Endothelial cell of umbilical vein (primary cell): ENCODE results near the gene SMPX. TPM values are rescaled to one million over a fixed set of nuclear protein-coding genes. Genes with fewer than 3 reads are reported as not detected.

Experiments
- BruUV-seq: library from RNA; stranded (reverse); fragments of 400-500 nt; replicated peaks from 2 replicates; lab custom pipeline; 2021; lab: Mats Ljungman, UMichigan
- CTCF ChIA-PET: fragments of 300-600, 350-600 bp; sonication (Branson Sonifier 250); formaldehyde crosslinking; loops from one replicate; lab custom pipeline; 2021; ENCODE audit warnings: antibody characterized with exemption, inconsistent platforms; lab: Charles Lee
- POLR2A ChIA-PET: fragments of 300-600, 350-600 bp; sonication (Branson Sonifier 250); formaldehyde crosslinking; loops from one replicate; lab custom pipeline; 2021; ENCODE audit warnings: antibody characterized with exemption, inconsistent platforms; lab: Charles Lee
- DNase-seq: peaks from one replicate; pipeline ENCODE4 v3.0.0-alpha.2; 2011; ENCODE audit warnings: low read depth, low spot score
- FAIRE-seq: peaks from 2 replicates; lab custom pipeline; 2011; peaks lifted over from hg19 to GRCh38; lab: Jason Lieb, UNC
- H2AFZ ChIP-seq: 2 replicates; pipeline ENCODE4 v1.6.0; 2012; ENCODE audit warnings: low read depth, low read length, control low read depth, inconsistent platforms
- H3K27ac ChIP-seq: 2 replicates; pipeline ENCODE4 v1.5.1; 2011; ENCODE audit warnings: low read depth, mild to moderate bottlenecking, control low read depth, low read length, moderate library complexity; ENCODE audit not compliant: insufficient read depth
- H3K27me3 ChIP-seq, 2 experiments: 2 replicates each; pipeline versions ENCODE4 v1.6.0 to v1.6.1; 2011; ENCODE audit warnings: low read length in 2 of 2, mixed read lengths in 1 of 2; ENCODE audit not compliant: control insufficient read depth in 2 of 2, insufficient read depth in 2 of 2
- H3K36me3 ChIP-seq, 2 experiments: 2 replicates in 1 of 2; 3 replicates in 1 of 2; pipeline ENCODE4 v1.5.1; 2011; ENCODE audit warnings: low read length in 2 of 2, mild to moderate bottlenecking in 1 of 2, moderate library complexity in 1 of 2; ENCODE audit not compliant: control insufficient read depth in 2 of 2, insufficient read depth in 2 of 2; ENCODE audit errors: extremely low read depth in 1 of 2
- H3K4me1 ChIP-seq: 3 replicates; pipeline ENCODE4 v1.5.1; 2011; ENCODE audit warnings: mild to moderate bottlenecking, low read length; ENCODE audit not compliant: control insufficient read depth, insufficient read depth; ENCODE audit errors: extremely low read depth
- H3K4me2 ChIP-seq: 2 replicates; pipeline ENCODE4 v1.6.1; 2011; ENCODE audit warnings: low read length, control low read depth, mixed read lengths; ENCODE audit not compliant: insufficient read depth
- H3K4me3 ChIP-seq, 3 experiments: fragments of 200-600 bp in 1 of 3; sonication (generic), shearing (Covaris generic) in 1 of 3; replicated peaks in 1 of 3; 2 replicates each; pipeline ENCODE4 v1.5.1; 2011 to 2016; ENCODE audit warnings: control low read depth in 3 of 3, low read length in 3 of 3, mild to moderate bottlenecking in 2 of 3, inconsistent platforms in 1 of 3, low read depth in 1 of 3, moderate library complexity in 1 of 3; ENCODE audit not compliant: insufficient read depth in 1 of 3
- H3K79me2 ChIP-seq: 2 replicates; pipeline ENCODE4 v1.6.0; 2012; ENCODE audit warnings: low read length, inconsistent platforms; ENCODE audit not compliant: control insufficient read depth, insufficient read depth
- H3K9ac ChIP-seq: replicated peaks from 2 replicates; pipeline ENCODE3; 2011; ENCODE audit warnings: low read length, control low read depth; ENCODE audit not compliant: insufficient read depth; ENCODE audit errors: extremely low read depth
- H3K9me1 ChIP-seq: replicated peaks from 3 replicates; pipeline ENCODE4 v1.6.0; 2011; ENCODE audit warnings: mild to moderate bottlenecking, low read length; ENCODE audit not compliant: control insufficient read depth, insufficient read depth; ENCODE audit errors: extremely low read depth
- H3K9me3 ChIP-seq: replicated peaks from 2 replicates; pipeline ENCODE4 v1.5.1; 2012; ENCODE audit warnings: low read length, inconsistent platforms; ENCODE audit not compliant: control insufficient read depth, insufficient read depth
- H4K20me1 ChIP-seq: replicated peaks from 2 replicates; pipeline ENCODE3; 2011; ENCODE audit warnings: mild to moderate bottlenecking, low read length; ENCODE audit not compliant: control insufficient read depth, insufficient read depth; ENCODE audit errors: extremely low read depth
- EZH2 ChIP-seq: IDR thresholded peaks from 2 replicates; pipeline ENCODE4 v1.6.1; 2012; ENCODE audit warnings: borderline replicate concordance, low read depth, mild to moderate bottlenecking, moderate library complexity, low read length, inconsistent platforms; ENCODE audit not compliant: severe bottlenecking
- FOS ChIP-seq: IDR thresholded peaks from 2 replicates; pipeline ENCODE4 v1.6.1; 2011; ENCODE audit warnings: mild to moderate bottlenecking, low read length, moderate library complexity, borderline replicate concordance; ENCODE audit not compliant: insufficient read depth
- GATA2 ChIP-seq: IDR thresholded peaks from 2 replicates; pipeline ENCODE4 v1.7.0; 2011; ENCODE audit warnings: low read depth, mild to moderate bottlenecking, moderate library complexity, mixed read lengths, low read length; ENCODE audit not compliant: insufficient read length, insufficient read depth
- JUN ChIP-seq: IDR thresholded peaks from 2 replicates; pipeline ENCODE4 v1.6.1; 2011; ENCODE audit warnings: borderline replicate concordance, low read depth; ENCODE audit not compliant: insufficient read length, insufficient read depth
- MAX ChIP-seq: IDR thresholded peaks from 2 replicates; pipeline ENCODE4 v1.6.1; 2011; ENCODE audit not compliant: insufficient read depth, insufficient read length
- MYC ChIP-seq: IDR thresholded peaks from one replicate; pipeline ENCODE4 v1.6.1; 2011; ENCODE audit warnings: mild to moderate bottlenecking, low read depth, low read length
- POLR2A ChIP-seq: IDR thresholded peaks from 2 replicates; pipeline ENCODE4 v1.6.1; 2012; ENCODE audit warnings: low read depth, mild to moderate bottlenecking, control low read depth, low read length
- POLR2AphosphoS5 ChIP-seq: IDR thresholded peaks from 2 replicates; pipeline ENCODE4 v1.6.1; 2012; ENCODE audit warnings: low read depth, mild to moderate bottlenecking, control low read depth, low read length, moderate library complexity; ENCODE audit not compliant: insufficient read depth
- dilution Hi-C: fragments of 300-500 bp; cut with MboI; formaldehyde crosslinking; loops from one replicate; pipeline ENCODE4 v1.15.0; 2019; ENCODE audit warnings: low sequenced_read_pairs; ENCODE audit not compliant: extremely low pct_ligation_motif_present
- intact Hi-C: fragments of 100-400 bp; cut with micrococcal nuclease; formaldehyde crosslinking; loops from one replicate; pipeline ENCODE4 v1.10.0; 2022
- polyA plus RNA-seq, 4 experiments: library from polyadenylated mRNA; depleted of rRNA in 3 of 4; stranded (reverse) in 3 of 4; unstranded in 1 of 4; fragments of >200 nt; gene quantifications; 2 replicates each; pipeline versions ENCODE4 v1.2.1 to v1.2.3, GENCODE V29; 2011 to 2012; ENCODE audit warnings: missing spikeins in 1 of 4
- total RNA-seq: library from RNA; stranded (reverse); gene quantifications from 2 replicates; pipeline ENCODE4 v1.2.3, GENCODE V29; 2021
- TF ChIP-seq, protein P1 (sequence below), 2 donors: IDR thresholded peaks; 1 replicate in 1 of 2; 2 replicates in 1 of 2; pipeline ENCODE4 v1.5.1; 2011; ENCODE audit warnings: low read length in 2 of 2, mild to moderate bottlenecking in 2 of 2, moderate library complexity in 2 of 2, control low read depth in 1 of 2, inconsistent platforms in 1 of 2, low read depth in 1 of 2; ENCODE audit not compliant: insufficient read depth in 1 of 2; ENCODE audit errors: extremely low read depth in 1 of 2

SMPX gene
- total and polyA plus RNA-seq, 2 donors (not counting 3 experiments of a cell fraction or from before 2014, with no cell fraction given): not detected

- H3K79me2 ChIP-seq: no peaks in the 10 kb centered on the region
- no peaks in the 10 kb centered on the region for H4K20me1 ChIP-seq
- H3K9ac ChIP-seq: no peak overlapping the region
- no peak for FAIRE-seq
- H3K9me3 ChIP-seq: no peaks in the 10 kb centered on the region
- BruUV-seq: no TSS peak
- H3K27ac ChIP-seq: no peak overlapping the region
- H3K36me3 ChIP-seq: no peaks in the 10 kb centered on the region
- H3K27me3 ChIP-seq: no peaks in the 10 kb centered on the region
- ChIA-PET CTCF (no interaction called here), POLR2A (no interaction called here)
- H3K4me3 ChIP-seq: no peak overlapping the region
- DNase-seq: no peak
- dilution Hi-C loops: no loop called here
- TF ChIP-seq POLR2AphosphoS5 (no peak), MAX (no peak)
- H2AFZ ChIP-seq: no peak overlapping the region
- H3K9me1 ChIP-seq: no peaks in the 10 kb centered on the region
- intact Hi-C loops: no loop called here
- no peaks in the 10 kb centered on the region for H3K4me1 ChIP-seq
- no peak overlapping the region for H3K4me2 ChIP-seq
Observed at GRCh38 chrX:21718575-21718974, 39.3 kb downstream of the SMPX start.

GRCh38 chrX:21717802-21718201 is 40.1 kb downstream of the SMPX start:
- Histone ChIP-seq H4K20me1 (no peaks in the 10 kb centered on the region), H3K27ac (no peak overlapping the region), H3K4me2 (no peak overlapping the region), H3K36me3 (no peaks in the 10 kb centered on the region), H3K4me3 (no peak overlapping the region), H3K9me1 (no peaks in the 10 kb centered on the region), H3K9me3 (no peaks in the 10 kb centered on the region), H2AFZ (no peak overlapping the region), H3K9ac (no peak overlapping the region), H3K79me2 (no peaks in the 10 kb centered on the region), H3K4me1 (no peaks in the 10 kb centered on the region), H3K27me3 (no peaks in the 10 kb centered on the region)
- FAIRE-seq (no peak), DNase-seq (no peak)
- intact Hi-C loops (no loop called here), dilution Hi-C loops (no loop called here)
- ChIA-PET POLR2A (no interaction called here), CTCF (no interaction called here)
- no TSS peak for BruUV-seq
- TF ChIP-seq POLR2A (no peak), JUN (no peak), GATA2 (no peak), MAX (no peak), MYC (no peak), FOS (no peak), EZH2 (no peak), POLR2AphosphoS5 (no peak)
- TF ChIP-seq, protein P1, sequence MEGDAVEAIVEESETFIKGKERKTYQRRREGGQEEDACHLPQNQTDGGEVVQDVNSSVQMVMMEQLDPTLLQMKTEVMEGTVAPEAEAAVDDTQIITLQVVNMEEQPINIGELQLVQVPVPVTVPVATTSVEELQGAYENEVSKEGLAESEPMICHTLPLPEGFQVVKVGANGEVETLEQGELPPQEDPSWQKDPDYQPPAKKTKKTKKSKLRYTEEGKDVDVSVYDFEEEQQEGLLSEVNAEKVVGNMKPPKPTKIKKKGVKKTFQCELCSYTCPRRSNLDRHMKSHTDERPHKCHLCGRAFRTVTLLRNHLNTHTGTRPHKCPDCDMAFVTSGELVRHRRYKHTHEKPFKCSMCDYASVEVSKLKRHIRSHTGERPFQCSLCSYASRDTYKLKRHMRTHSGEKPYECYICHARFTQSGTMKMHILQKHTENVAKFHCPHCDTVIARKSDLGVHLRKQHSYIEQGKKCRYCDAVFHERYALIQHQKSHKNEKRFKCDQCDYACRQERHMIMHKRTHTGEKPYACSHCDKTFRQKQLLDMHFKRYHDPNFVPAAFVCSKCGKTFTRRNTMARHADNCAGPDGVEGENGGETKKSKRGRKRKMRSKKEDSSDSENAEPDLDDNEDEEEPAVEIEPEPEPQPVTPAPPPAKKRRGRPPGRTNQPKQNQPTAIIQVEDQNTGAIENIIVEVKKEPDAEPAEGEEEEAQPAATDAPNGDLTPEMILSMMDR (IDR thresholded peaks at IDR 0.05; ENCODE audit: extremely low read depth in 1 of 2, insufficient read depth in 1 of 2, low read depth in 1 of 2, low read length in 2 of 2): no peak
